GM23338 (cell line): ENCODE measurements around the gene SLC2A4RG. TPM values are rescaled to one million over a fixed set of nuclear protein-coding genes. Genes with fewer than 3 reads are reported as not detected.

Experiments used
- ATAC-seq: fragments of 200-7000 bp; cut with Tn5 transposase; 3 replicates; pipeline ENCODE4 v1.9.1; 2020
- DNase-seq: peaks from one replicate; pipeline ENCODE4 v3.0.0-alpha.2; 2015; ENCODE audit warnings: low spot score
- H2AFZ ChIP-seq: fragments of 200-600 bp; sonication (generic); 2 replicates; pipeline ENCODE4 v1.8.0; 2016; ENCODE audit warnings: antibody characterized with exemption, mild to moderate bottlenecking, moderate library complexity
- H3F3A ChIP-seq: fragments of 200-600 bp; sonication (generic); replicated peaks from 2 replicates; pipeline ENCODE4 v1.8.0; 2017; ENCODE audit warnings: antibody characterized with exemption, mixed run types, low read depth
- H3K27ac ChIP-seq: fragments of 200-600 bp; sonication (generic); 2 replicates; pipeline ENCODE4 v1.6.1; 2016; ENCODE audit warnings: low read depth
- H3K27me3 ChIP-seq: fragments of 200-600 bp; sonication (generic); 2 replicates; pipeline ENCODE4 v1.8.0; 2016; ENCODE audit warnings: mild to moderate bottlenecking, mixed run types, moderate library complexity; ENCODE audit not compliant: insufficient read depth
- H3K36me3 ChIP-seq: fragments of 200-600 bp; sonication (generic); 2 replicates; pipeline ENCODE4 v1.8.0; 2016; ENCODE audit warnings: mild to moderate bottlenecking; ENCODE audit not compliant: insufficient read depth
- H3K4me1 ChIP-seq: fragments of 200-600 bp; sonication (generic); 2 replicates; pipeline ENCODE4 v1.8.0; 2016; ENCODE audit warnings: mild to moderate bottlenecking, moderate library complexity; ENCODE audit not compliant: insufficient read depth
- H3K4me2 ChIP-seq: fragments of 200-600 bp; sonication (generic); 2 replicates; pipeline ENCODE4 v1.7.1; 2017; ENCODE audit warnings: mixed run types
- H3K4me3 ChIP-seq: fragments of 200-600 bp; sonication (generic); 2 replicates; pipeline ENCODE4 v1.6.1; 2016; ENCODE audit warnings: mixed run types
- H3K79me2 ChIP-seq: fragments of 200-600 bp; sonication (generic); replicated peaks from 2 replicates; pipeline ENCODE4 v1.8.0; 2017; ENCODE audit warnings: mild to moderate bottlenecking; ENCODE audit not compliant: insufficient read depth
- H3K9me2 ChIP-seq: fragments of 200-600 bp; sonication (generic); 2 replicates; pipeline ENCODE4 v1.8.0; 2017; ENCODE audit not compliant: insufficient read depth
- H4K20me1 ChIP-seq: fragments of 200-600 bp; sonication (generic); replicated peaks from 2 replicates; pipeline ENCODE4 v1.8.0; 2017; ENCODE audit warnings: mild to moderate bottlenecking; ENCODE audit not compliant: insufficient read depth
- H3K27ac Mint-ChIP-seq: 2 replicates; pipeline ENCODE4 v1.8.0; 2020; ENCODE audit warnings: inconsistent platforms, mild to moderate bottlenecking, moderate library complexity, mixed read lengths
- H3K27me3 Mint-ChIP-seq: 3 replicates; pipeline ENCODE4 v1.8.0; 2022; ENCODE audit warnings: low read depth, mild to moderate bottlenecking, moderate library complexity, mixed read lengths, inconsistent platforms; ENCODE audit not compliant: insufficient read depth, poor library complexity
- H3K36me3 Mint-ChIP-seq: 3 replicates; pipeline ENCODE4 v1.8.0; 2021; ENCODE audit warnings: low read depth, mild to moderate bottlenecking, inconsistent platforms, moderate library complexity, mixed read lengths
- H3K4me1 Mint-ChIP-seq: 3 replicates; pipeline ENCODE4 v1.8.0; 2020; ENCODE audit warnings: mild to moderate bottlenecking, inconsistent platforms, mixed read lengths
- H3K4me3 Mint-ChIP-seq: 3 replicates; pipeline ENCODE4 v1.8.0; 2021; ENCODE audit warnings: moderate library complexity, mild to moderate bottlenecking, inconsistent platforms, mixed read lengths
- H3K9me3 Mint-ChIP-seq: 3 replicates; pipeline ENCODE4 v1.8.0; 2020; ENCODE audit warnings: moderate library complexity, mild to moderate bottlenecking, inconsistent platforms, mixed read lengths
- EZH2 ChIP-seq: fragments of 200-600 bp; sonication (generic); IDR thresholded peaks from one replicate; pipeline ENCODE4 v1.8.0; 2017; ENCODE audit warnings: antibody characterized with exemption, mild to moderate bottlenecking, low read depth; ENCODE audit not compliant: unreplicated experiment
- EZH2phosphoT487 ChIP-seq: fragments of 200-600 bp; sonication (generic); IDR thresholded peaks from one replicate; pipeline ENCODE4 v1.8.1; 2018; ENCODE audit warnings: antibody characterized with exemption; ENCODE audit not compliant: unreplicated experiment
- JUNB ChIP-seq: IDR thresholded peaks from one replicate; pipeline ENCODE4 v1.6.1; 2016; ENCODE audit warnings: antibody characterized with exemption; ENCODE audit not compliant: unreplicated experiment
- NANOG ChIP-seq: IDR thresholded peaks from 2 replicates; pipeline ENCODE4 v1.6.1; 2016; ENCODE audit warnings: antibody characterized with exemption, borderline replicate concordance
- ZNF114 ChIP-seq: fragments of 250-450 bp; sonication (Bioruptor Pico); IDR thresholded peaks from 2 replicates; pipeline ENCODE4 v1.5.0; 2020; ENCODE audit warnings: mild to moderate bottlenecking, moderate library complexity
- ZNF331 ChIP-seq: fragments of 250-450 bp; sonication (Bioruptor Pico); IDR thresholded peaks from 2 replicates; pipeline ENCODE4 v1.5.0; 2020; ENCODE audit warnings: low read depth, mild to moderate bottlenecking, moderate library complexity
- polyA plus RNA-seq: library from polyadenylated mRNA; unstranded; fragments of >200 nt; fragmentation: Nextera tagmentation; extraction: Ambion mirVana; gene quantifications from 2 replicates; pipeline ENCODE4 v1.2.1, GENCODE V29; 2016
- total RNA-seq: library from RNA; depleted of rRNA; stranded (reverse); fragments of >200 nt; shearing (Covaris generic); gene quantifications from 2 replicates; pipeline ENCODE4 v1.2.3, GENCODE V29; 2014
- TF ChIP-seq, protein P1 (sequence below): fragments of 250-450 bp; sonication (Bioruptor Pico); IDR thresholded peaks from 2 replicates; pipeline ENCODE4 v1.5.0; 2020; ENCODE audit warnings: mild to moderate bottlenecking, moderate library complexity

SLC2A4RG gene
- total and polyA plus RNA-seq, 2 experiments from 2014 or later: 22.8 to 42.0 TPM

DNA sequence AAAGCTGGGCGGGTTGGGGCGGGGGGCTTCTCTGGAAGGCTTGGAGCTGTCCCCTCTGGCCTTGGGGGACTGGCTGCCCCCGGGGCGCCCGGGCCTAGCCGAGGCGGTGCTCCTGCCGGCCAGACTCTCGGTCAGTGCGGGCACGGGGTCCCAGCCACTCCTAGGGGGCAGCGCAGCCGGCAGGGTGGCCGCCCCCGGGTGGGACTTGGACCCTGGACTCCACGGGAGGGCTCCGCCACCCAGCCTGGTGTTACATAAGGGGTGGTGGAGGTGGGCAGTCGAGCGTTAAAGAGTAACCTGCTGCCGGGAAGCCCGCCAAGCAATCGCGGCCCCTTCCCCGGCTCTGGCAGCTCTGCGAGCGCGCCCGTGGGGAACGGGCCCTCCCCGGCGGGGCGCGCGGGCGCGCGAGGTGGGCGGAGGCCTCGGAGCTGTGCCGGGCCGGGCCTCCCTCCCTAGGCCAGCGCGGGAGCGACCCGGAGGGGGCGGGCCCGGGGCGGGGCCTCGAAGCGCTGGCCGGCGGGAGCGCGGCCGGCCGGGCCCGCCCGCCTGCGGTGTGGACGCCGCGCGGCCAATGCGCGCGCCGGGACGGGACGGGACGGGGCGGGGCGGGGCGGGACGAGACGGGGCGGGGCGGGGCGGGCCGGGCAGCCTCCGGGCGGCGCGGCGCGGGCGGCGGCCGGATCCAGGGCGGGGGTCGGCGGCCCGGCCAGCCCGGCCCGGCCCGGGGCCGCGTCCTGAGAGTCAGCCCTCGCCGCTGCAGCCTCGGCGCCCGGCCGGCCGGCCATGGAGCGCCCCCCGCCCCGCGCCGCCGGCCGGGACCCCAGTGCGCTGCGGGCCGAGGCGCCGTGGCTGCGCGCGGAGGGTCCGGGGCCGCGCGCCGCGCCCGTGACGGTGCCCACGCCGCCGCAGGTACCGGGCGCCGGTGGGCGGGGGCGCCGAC lies at the start of gene SLC2A4RG (continued):
- no peak for TF ChIP-seq ZNF114 (CRISPR knock-in tag)
- no peak for TF ChIP-seq EZH2phosphoT487

DNA sequence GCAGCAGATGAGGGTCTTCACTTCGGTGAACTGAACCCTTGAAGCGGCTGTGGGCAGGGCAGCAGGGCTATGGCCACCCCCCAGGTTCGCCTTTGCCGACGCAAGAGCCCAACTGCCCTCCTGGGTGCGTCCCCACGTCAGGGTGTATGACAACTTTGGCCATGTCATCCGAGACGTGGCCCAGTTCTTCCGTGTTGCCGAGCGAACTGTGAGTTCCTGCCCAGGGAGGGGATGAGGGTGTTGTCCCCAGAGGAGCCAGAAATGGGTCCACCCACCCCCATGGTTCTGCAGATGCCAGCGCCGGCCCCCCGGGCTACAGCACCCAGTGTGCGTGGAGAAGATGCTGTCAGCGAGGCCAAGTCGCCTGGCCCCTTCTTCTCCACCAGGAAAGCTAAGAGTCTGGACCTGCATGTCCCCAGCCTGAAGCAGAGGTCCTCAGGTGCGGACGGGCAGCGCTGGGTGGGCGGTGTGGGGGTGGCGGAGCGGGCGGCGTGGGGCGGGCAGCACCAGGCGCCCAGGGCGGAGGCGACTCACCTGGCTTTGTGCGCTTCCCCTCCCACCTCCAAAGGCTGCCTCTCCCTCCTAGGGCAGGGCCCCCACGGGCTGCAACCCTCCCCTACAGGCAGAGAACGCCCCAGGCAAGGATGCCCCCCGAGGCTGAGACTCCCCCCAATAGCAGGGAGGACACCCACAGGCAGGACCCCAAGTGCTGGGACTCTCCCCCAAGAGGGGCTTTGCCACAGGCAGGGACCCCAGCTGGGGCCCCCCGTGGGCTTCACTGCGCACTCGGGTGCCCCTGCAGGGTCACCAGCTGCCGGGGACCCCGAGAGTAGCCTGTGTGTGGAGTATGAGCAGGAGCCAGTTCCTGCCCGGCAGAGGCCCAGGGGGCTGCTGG lies 49.3 kb upstream of the SLC2A4RG start:
- no peak for ATAC-seq
- H3K4me3 ChIP-seq: no peak overlapping the region
- H3K9me2 ChIP-seq: no peaks in the 10 kb centered on the region
- Mint-ChIP-seq H3K27ac (no peak overlapping the region), H3K36me3 (peaks cover 24% of the 10 kb centered on the region), H3K27me3 (peaks cover 22% of the 10 kb centered on the region), H3K9me3 (peaks cover 14% of the 10 kb centered on the region; the same call in 2 of the 3 replicates), H3K4me1 (no peaks in the 10 kb centered on the region; the same call in 2 of the 3 replicates), H3K4me3 (no peak overlapping the region)
- H3F3A ChIP-seq: no peaks in the 10 kb centered on the region
- no peaks in the 10 kb centered on the region for H3K36me3 ChIP-seq
- H3K4me2 ChIP-seq: no peak overlapping the region
- no peaks in the 10 kb centered on the region for H4K20me1 ChIP-seq
- H3K4me1 ChIP-seq: no peaks in the 10 kb centered on the region
- H2AFZ ChIP-seq: no peak overlapping the region
- TF ChIP-seq ZNF331 (CRISPR knock-in tag) (no peak), ZNF114 (CRISPR knock-in tag) (no peak), EZH2 (no peak), NANOG (no peak), JUNB (no peak)
- TF ChIP-seq, protein P1, sequence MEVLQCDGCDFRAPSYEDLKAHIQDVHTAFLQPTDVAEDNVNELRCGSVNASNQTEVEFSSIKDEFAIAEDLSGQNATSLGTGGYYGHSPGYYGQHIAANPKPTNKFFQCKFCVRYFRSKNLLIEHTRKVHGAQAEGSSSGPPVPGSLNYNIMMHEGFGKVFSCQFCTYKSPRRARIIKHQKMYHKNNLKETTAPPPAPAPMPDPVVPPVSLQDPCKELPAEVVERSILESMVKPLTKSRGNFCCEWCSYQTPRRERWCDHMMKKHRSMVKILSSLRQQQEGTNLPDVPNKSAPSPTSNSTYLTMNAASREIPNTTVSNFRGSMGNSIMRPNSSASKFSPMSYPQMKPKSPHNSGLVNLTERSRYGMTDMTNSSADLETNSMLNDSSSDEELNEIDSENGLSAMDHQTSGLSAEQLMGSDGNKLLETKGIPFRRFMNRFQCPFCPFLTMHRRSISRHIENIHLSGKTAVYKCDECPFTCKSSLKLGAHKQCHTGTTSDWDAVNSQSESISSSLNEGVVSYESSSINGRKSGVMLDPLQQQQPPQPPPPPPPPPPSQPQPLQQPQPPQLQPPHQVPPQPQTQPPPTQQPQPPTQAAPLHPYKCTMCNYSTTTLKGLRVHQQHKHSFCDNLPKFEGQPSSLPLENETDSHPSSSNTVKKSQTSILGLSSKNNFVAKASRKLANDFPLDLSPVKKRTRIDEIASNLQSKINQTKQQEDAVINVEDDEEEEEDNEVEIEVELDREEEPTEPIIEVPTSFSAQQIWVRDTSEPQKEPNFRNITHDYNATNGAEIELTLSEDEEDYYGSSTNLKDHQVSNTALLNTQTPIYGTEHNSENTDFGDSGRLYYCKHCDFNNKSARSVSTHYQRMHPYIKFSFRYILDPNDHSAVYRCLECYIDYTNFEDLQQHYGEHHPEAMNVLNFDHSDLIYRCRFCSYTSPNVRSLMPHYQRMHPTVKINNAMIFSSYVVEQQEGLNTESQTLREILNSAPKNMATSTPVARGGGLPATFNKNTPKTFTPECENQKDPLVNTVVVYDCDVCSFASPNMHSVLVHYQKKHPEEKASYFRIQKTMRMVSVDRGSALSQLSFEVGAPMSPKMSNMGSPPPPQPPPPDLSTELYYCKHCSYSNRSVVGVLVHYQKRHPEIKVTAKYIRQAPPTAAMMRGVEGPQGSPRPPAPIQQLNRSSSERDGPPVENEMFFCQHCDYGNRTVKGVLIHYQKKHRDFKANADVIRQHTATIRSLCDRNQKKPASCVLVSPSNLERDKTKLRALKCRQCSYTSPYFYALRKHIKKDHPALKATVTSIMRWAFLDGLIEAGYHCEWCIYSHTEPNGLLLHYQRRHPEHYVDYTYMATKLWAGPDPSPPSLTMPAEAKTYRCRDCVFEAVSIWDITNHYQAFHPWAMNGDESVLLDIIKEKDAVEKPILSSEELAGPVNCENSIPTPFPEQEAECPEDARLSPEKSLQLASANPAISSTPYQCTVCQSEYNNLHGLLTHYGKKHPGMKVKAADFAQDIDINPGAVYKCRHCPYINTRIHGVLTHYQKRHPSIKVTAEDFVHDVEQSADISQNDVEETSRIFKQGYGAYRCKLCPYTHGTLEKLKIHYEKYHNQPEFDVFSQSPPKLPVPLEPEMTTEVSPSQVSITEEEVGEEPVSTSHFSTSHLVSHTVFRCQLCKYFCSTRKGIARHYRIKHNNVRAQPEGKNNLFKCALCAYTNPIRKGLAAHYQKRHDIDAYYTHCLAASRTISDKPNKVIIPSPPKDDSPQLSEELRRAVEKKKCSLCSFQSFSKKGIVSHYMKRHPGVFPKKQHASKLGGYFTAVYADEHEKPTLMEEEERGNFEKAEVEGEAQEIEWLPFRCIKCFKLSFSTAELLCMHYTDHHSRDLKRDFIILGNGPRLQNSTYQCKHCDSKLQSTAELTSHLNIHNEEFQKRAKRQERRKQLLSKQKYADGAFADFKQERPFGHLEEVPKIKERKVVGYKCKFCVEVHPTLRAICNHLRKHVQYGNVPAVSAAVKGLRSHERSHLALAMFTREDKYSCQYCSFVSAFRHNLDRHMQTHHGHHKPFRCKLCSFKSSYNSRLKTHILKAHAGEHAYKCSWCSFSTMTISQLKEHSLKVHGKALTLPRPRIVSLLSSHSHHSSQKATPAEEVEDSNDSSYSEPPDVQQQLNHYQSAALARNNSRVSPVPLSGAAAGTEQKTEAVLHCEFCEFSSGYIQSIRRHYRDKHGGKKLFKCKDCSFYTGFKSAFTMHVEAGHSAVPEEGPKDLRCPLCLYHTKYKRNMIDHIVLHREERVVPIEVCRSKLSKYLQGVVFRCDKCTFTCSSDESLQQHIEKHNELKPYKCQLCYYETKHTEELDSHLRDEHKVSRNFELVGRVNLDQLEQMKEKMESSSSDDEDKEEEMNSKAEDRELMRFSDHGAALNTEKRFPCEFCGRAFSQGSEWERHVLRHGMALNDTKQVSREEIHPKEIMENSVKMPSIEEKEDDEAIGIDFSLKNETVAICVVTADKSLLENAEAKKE (CRISPR knock-in tag): no peak
- DNase-seq: no peak
- H3K27ac ChIP-seq: no peak overlapping the region
- no peaks in the 10 kb centered on the region for H3K27me3 ChIP-seq
- no peaks in the 10 kb centered on the region for H3K79me2 ChIP-seq
